ENCODE results near the gene PLEKHG7. TPM values are rescaled to one million over a fixed set of nuclear protein-coding genes. Genes with fewer than 3 reads are reported as not detected.

PLEKHG7 gene
- total and polyA plus RNA-seq, 5 donors: not detected

- Histone ChIP-seq H3K9me3 (ENCODE audit: control insufficient read depth, low read length) (no peaks in the 10 kb centered on the region), H3K27ac (ENCODE audit: low read length) (no peak overlapping the region), H3K4me1 (ENCODE audit: control insufficient read depth, insufficient read depth, low read length) (peaks cover 2% of the 10 kb centered on the region), H3K4me3 (ENCODE audit: low read length) (no peak overlapping the region), H3K27me3 (ENCODE audit: control insufficient read depth, insufficient read depth) (no peaks in the 10 kb centered on the region)
- DNase-seq (no peak), ATAC-seq (no peak)
- intact Hi-C loops (cut with DNase I): no loop called here
- WGBS: 32% methylated on average over 3 of the region's 3 CpGs
Observed at GRCh38 chr12:92674500-92674899, 28.3 kb upstream of the PLEKHG7 start.

- Histone ChIP-seq H3K4me3 (ENCODE audit: low read length) (no peak overlapping the region), H3K27ac (ENCODE audit: low read length) (no peak overlapping the region), H3K4me1 (ENCODE audit: control insufficient read depth, insufficient read depth, low read length) (peaks cover 2% of the 10 kb centered on the region), H3K9me3 (ENCODE audit: control insufficient read depth, low read length) (no peaks in the 10 kb centered on the region), H3K27me3 (ENCODE audit: control insufficient read depth, insufficient read depth) (no peaks in the 10 kb centered on the region)
- WGBS: 85% methylated on average over 5 of the region's 5 CpGs
- ATAC-seq (no peak), DNase-seq (no peak)
- intact Hi-C loops (cut with DNase I): no loop called here
Observed at GRCh38 chr12:92675092-92675865, 27.5 kb upstream of the PLEKHG7 start.

- Histone ChIP-seq H3K4me3 (ENCODE audit: low read length) (no peak overlapping the region), H3K27ac (ENCODE audit: low read length) (no peak overlapping the region), H3K27me3 (ENCODE audit: control insufficient read depth, insufficient read depth) (no peaks in the 10 kb centered on the region), H3K9me3 (ENCODE audit: control insufficient read depth, low read length) (no peaks in the 10 kb centered on the region), H3K4me1 (ENCODE audit: control insufficient read depth, insufficient read depth, low read length) (peaks cover 2% of the 10 kb centered on the region)
- ATAC-seq (no peak), DNase-seq (no peak)
- 89% methylated on average over 4 of the region's 4 CpGs for WGBS
- intact Hi-C loops (cut with DNase I): no loop called here
Observed at GRCh38 chr12:92676710-92677109, 26.1 kb upstream of the PLEKHG7 start.

- DNase-seq (no peak), ATAC-seq (no peak)
- Histone ChIP-seq H3K9me3 (ENCODE audit: control insufficient read depth, low read length) (no peaks in the 10 kb centered on the region), H3K4me3 (ENCODE audit: low read length) (no peak overlapping the region), H3K4me1 (ENCODE audit: control insufficient read depth, insufficient read depth, low read length) (no peaks in the 10 kb centered on the region), H3K27me3 (ENCODE audit: control insufficient read depth, insufficient read depth) (no peaks in the 10 kb centered on the region), H3K27ac (ENCODE audit: low read length) (no peak overlapping the region)
- intact Hi-C loops (cut with DNase I): no loop called here
- 49% methylated on average over 1 of the region's 1 CpG for WGBS
Observed at GRCh38 chr12:92690601-92691000, 12.2 kb upstream of the PLEKHG7 start.

- 97% methylated on average over 5 of the region's 5 CpGs for WGBS
- intact Hi-C loops (cut with DNase I): no loop called here
- Histone ChIP-seq H3K27me3 (ENCODE audit: control insufficient read depth, insufficient read depth) (no peaks in the 10 kb centered on the region), H3K27ac (ENCODE audit: low read length) (no peak overlapping the region), H3K4me1 (ENCODE audit: control insufficient read depth, insufficient read depth, low read length) (no peaks in the 10 kb centered on the region), H3K9me3 (ENCODE audit: control insufficient read depth, low read length) (no peaks in the 10 kb centered on the region), H3K4me3 (ENCODE audit: low read length) (no peak overlapping the region)
- DNase-seq (no peak), ATAC-seq (no peak)
Observed at GRCh38 chr12:92695056-92695455, 7.7 kb upstream of the PLEKHG7 start.

GRCh38 chr12:92695577-92695976, 7.2 kb upstream of the PLEKHG7 start:
- Histone ChIP-seq H3K27ac (ENCODE audit: low read length) (no peak overlapping the region), H3K9me3 (ENCODE audit: control insufficient read depth, low read length) (no peaks in the 10 kb centered on the region), H3K4me1 (ENCODE audit: control insufficient read depth, insufficient read depth, low read length) (no peaks in the 10 kb centered on the region), H3K4me3 (ENCODE audit: low read length) (no peak overlapping the region), H3K27me3 (ENCODE audit: control insufficient read depth, insufficient read depth) (no peaks in the 10 kb centered on the region)
- WGBS: 87% methylated on average over 1 of the region's 1 CpG
- intact Hi-C loops (cut with DNase I): no loop called here
- DNase-seq (no peak), ATAC-seq (no peak)

- intact Hi-C loops (cut with DNase I): no loop called here
- Histone ChIP-seq H3K9me3 (ENCODE audit: control insufficient read depth, low read length) (no peaks in the 10 kb centered on the region), H3K4me1 (ENCODE audit: control insufficient read depth, insufficient read depth, low read length) (no peaks in the 10 kb centered on the region), H3K27ac (ENCODE audit: low read length) (no peak overlapping the region), H3K4me3 (ENCODE audit: low read length) (no peak overlapping the region), H3K27me3 (ENCODE audit: control insufficient read depth, insufficient read depth) (no peaks in the 10 kb centered on the region)
- ATAC-seq (peak; percentile 76 to 78), DNase-seq (peak; percentile 59 to 87 (median 80))
Observed at GRCh38 chr12:92696216-92696615, 6.6 kb upstream of the PLEKHG7 start.

GRCh38 chr12:92698474-92698873, 4.3 kb upstream of the PLEKHG7 start:
- H3K4me1 ChIP-seq (ENCODE audit: control insufficient read depth, insufficient read depth, low read length): no peaks in the 10 kb centered on the region
- H3K9me3 ChIP-seq (ENCODE audit: control insufficient read depth, low read length): no peaks in the 10 kb centered on the region
- no peak for ATAC-seq
- intact Hi-C loops (cut with DNase I): no loop called here
- no peaks in the 10 kb centered on the region for H3K27me3 ChIP-seq (ENCODE audit: control insufficient read depth, insufficient read depth)
- DNase-seq: no peak
- H3K4me3 ChIP-seq (ENCODE audit: low read length): no peak overlapping the region
- H3K27ac ChIP-seq (ENCODE audit: low read length): no peak overlapping the region

GRCh38 chr12:92701441-92701840, 1.3 kb upstream of the PLEKHG7 start:
- Histone ChIP-seq H3K27me3 (ENCODE audit: control insufficient read depth, insufficient read depth) (no peaks in the 10 kb centered on the region), H3K4me1 (ENCODE audit: control insufficient read depth, insufficient read depth, low read length) (no peaks in the 10 kb centered on the region), H3K9me3 (ENCODE audit: control insufficient read depth, low read length) (no peaks in the 10 kb centered on the region), H3K4me3 (ENCODE audit: low read length) (no peak overlapping the region), H3K27ac (ENCODE audit: low read length) (no peak overlapping the region)
- ATAC-seq: no peak
- intact Hi-C loops (cut with DNase I): no loop called here
- 83% methylated on average over 1 of the region's 1 CpG for WGBS
- DNase-seq: no peak

- ATAC-seq (no peak), DNase-seq (no peak)
- no peaks in the 10 kb centered on the region for H3K27me3 ChIP-seq (ENCODE audit: control insufficient read depth, insufficient read depth)
- no peaks in the 10 kb centered on the region for H3K4me1 ChIP-seq (ENCODE audit: control insufficient read depth, insufficient read depth, low read length)
- H3K9me3 ChIP-seq (ENCODE audit: control insufficient read depth, low read length): no peaks in the 10 kb centered on the region
- no peak overlapping the region for H3K27ac ChIP-seq (ENCODE audit: low read length)
- WGBS: 83% methylated on average over 4 of the region's 4 CpGs
- intact Hi-C loops (cut with DNase I): no loop called here
- no peak overlapping the region for H3K4me3 ChIP-seq (ENCODE audit: low read length)
Observed at GRCh38 chr12:92703786-92704185, 997 bp downstream of the PLEKHG7 start.

GRCh38 chr12:92706594-92706993, 3.8 kb downstream of the PLEKHG7 start:
- intact Hi-C loops (cut with DNase I): no loop called here
- Histone ChIP-seq H3K27me3 (ENCODE audit: control insufficient read depth, insufficient read depth) (no peaks in the 10 kb centered on the region), H3K9me3 (ENCODE audit: control insufficient read depth, low read length) (no peaks in the 10 kb centered on the region), H3K27ac (ENCODE audit: low read length) (no peak overlapping the region), H3K4me3 (ENCODE audit: low read length) (no peak overlapping the region), H3K4me1 (ENCODE audit: control insufficient read depth, insufficient read depth, low read length) (no peaks in the 10 kb centered on the region)
- DNase-seq (no peak), ATAC-seq (no peak)
- WGBS: 94% methylated on average over 7 of the region's 7 CpGs

- 70% methylated on average over 1 of the region's 1 CpG for WGBS
- DNase-seq: no peak
- no peaks in the 10 kb centered on the region for H3K9me3 ChIP-seq (ENCODE audit: control insufficient read depth, low read length)
- H3K4me1 ChIP-seq (ENCODE audit: control insufficient read depth, insufficient read depth, low read length): no peaks in the 10 kb centered on the region
- intact Hi-C loops (cut with DNase I): no loop called here
- H3K27ac ChIP-seq (ENCODE audit: low read length): no peak overlapping the region
- H3K4me3 ChIP-seq (ENCODE audit: low read length): no peak overlapping the region
- ATAC-seq: peak in 1 of 2 donors; percentile 53
- no peaks in the 10 kb centered on the region for H3K27me3 ChIP-seq (ENCODE audit: control insufficient read depth, insufficient read depth)
Observed at GRCh38 chr12:92707926-92708325, 5.1 kb downstream of the PLEKHG7 start.

All from right cardiac atrium (tissue), 5 donors.